Retinal pigment epithelial cell (primary cell): ENCODE results near the gene LONRF3.

Source experiments
- DNase-seq: peaks from one replicate; pipeline ENCODE4 v3.0.0-alpha.2; 2010; ENCODE audit warnings: low read depth
- H3K4me3 ChIP-seq: 2 replicates; pipeline ENCODE4 v1.5.1; 2011; ENCODE audit warnings: mild to moderate bottlenecking, low read length, control low read depth, moderate library complexity
- TF ChIP-seq, protein P1 (sequence below): conservative IDR thresholded peaks from 2 replicates; pipeline ENCODE4 v1.5.1; 2011; ENCODE audit warnings: low read depth, low read length, control low read depth, inconsistent platforms

Gene LONRF3

DNA sequence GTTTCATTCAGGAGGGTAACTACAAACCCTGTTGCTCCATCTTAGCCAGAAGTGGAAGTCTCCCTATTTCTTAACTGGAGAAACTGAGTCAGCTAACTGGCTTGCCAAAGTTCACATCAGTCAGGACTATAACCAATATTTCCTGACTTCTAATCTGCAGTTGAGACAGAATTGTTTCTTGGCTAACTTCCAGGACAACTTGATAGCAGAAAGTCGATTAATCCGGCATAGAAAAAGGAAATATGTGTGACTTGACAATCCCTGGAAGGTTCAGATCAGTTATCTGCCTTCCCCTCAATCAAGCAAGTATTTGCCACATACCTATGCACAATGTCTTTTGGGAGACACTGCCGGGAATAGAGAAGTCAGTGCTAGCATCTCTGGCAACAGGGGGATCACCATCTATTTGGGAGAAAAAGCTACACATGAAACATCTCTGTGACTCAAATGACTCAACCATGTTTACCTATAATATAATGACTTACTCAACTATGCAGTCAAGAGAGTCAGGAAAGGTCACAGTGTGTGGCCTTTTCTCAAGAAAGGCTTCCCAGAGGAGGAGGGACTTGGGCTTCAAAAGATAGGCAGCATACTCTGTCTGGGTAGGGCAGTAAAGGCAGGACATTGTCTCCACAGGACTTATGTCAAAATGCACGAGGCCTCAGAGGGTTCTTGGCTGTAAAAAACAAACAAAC, 12.4 kb upstream of the LONRF3 start:
- no peak for DNase-seq
- TF ChIP-seq, protein P1, sequence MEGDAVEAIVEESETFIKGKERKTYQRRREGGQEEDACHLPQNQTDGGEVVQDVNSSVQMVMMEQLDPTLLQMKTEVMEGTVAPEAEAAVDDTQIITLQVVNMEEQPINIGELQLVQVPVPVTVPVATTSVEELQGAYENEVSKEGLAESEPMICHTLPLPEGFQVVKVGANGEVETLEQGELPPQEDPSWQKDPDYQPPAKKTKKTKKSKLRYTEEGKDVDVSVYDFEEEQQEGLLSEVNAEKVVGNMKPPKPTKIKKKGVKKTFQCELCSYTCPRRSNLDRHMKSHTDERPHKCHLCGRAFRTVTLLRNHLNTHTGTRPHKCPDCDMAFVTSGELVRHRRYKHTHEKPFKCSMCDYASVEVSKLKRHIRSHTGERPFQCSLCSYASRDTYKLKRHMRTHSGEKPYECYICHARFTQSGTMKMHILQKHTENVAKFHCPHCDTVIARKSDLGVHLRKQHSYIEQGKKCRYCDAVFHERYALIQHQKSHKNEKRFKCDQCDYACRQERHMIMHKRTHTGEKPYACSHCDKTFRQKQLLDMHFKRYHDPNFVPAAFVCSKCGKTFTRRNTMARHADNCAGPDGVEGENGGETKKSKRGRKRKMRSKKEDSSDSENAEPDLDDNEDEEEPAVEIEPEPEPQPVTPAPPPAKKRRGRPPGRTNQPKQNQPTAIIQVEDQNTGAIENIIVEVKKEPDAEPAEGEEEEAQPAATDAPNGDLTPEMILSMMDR, result no peak
- no peak overlapping the region for H3K4me3 ChIP-seq

DNA sequence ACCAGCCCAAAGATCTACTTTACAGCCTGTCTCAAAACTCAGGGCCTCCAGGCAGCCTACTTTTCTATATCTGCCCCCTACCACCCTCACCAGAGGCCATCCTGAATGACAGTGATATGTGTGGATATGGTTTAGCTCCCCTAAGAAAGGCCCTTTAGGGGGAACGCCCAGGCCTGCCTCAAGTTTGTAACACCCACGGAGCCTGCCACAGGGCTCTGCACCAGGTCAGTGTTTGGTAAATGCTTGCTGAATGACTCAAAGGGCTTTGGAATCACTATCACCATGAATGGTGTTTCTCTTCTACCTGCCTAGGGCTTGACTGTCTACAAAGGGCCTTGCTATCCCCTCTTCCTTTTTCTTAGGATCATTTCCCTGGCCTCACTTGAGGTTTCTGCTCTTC, 11.3 kb upstream of the LONRF3 start:
- TF ChIP-seq, protein P1, result no peak

GRCh38 chrX:118964252-118964651, 10.2 kb upstream of the LONRF3 start:
- no peak for DNase-seq
- H3K4me3 ChIP-seq, result no peak overlapping the region
- TF ChIP-seq, protein P1, result no peak

More for the DNA sequence above, 11.3 kb upstream of the LONRF3 start:
- no peak overlapping the region for H3K4me3 ChIP-seq
- no peak for DNase-seq

DNA sequence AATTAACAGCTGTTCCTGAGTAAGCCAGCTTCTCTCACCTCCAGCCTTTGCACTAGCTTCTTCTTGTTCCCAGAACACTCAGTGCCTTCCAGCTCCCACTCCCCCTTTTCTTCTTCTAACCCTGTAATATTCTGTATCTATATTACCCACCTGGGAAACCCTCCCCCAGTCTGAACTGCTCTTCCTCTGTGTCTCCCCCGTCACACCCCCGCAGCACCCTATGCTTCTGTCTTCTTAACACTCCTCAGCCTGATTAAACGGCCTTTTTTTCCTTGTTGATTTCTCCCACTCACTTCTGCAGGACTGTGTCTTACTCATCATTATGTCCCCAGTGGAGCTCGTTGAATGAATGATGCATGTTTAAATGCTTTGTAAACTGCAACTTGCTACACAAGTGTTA, 9.0 kb upstream of the LONRF3 start:
- TF ChIP-seq, protein P1, result no peak
- no peak overlapping the region for H3K4me3 ChIP-seq
- no peak for DNase-seq

DNA sequence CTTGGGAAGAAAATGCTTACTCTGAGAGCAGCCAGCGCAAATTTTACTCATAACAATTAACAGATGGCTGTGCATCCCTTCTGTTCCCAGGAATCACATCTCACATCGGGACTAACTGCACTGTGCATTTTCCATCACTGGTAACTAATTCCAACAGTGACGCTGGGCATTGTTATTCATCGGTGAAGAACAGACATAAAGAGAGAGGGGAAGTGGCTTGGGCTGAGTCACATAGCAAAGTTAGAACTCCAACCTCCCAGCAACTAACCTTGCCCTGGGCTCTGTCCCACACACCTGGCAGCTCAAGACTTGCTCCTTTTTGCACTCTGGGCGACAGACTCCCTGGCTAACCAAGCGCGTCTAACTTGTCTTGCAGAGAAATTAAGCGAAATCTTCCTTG, 6.4 kb upstream of the LONRF3 start:
- no peak for DNase-seq
- TF ChIP-seq, protein P1, result no peak
- no peak overlapping the region for H3K4me3 ChIP-seq

DNA sequence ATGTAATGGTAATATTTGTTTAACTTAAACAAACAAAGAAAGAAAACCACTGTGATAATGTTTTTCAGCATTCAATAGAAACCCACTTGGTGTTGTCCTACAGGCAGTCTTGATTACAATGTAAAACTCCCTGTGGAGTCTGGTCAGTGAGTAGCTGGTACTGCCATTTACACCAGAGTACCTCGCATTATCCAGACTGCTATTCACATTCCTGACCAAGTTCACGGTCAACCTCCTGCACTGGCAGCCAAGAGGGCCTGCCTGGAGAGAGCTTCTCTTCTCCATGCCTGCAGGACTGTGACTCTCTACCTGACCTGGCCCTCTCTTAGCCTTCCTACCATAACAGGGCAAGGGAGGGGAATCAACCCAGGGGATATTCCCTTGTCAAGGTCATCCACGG, 2.9 kb upstream of the LONRF3 start:
- TF ChIP-seq, protein P1, result no peak
- no peak for DNase-seq

DNA sequence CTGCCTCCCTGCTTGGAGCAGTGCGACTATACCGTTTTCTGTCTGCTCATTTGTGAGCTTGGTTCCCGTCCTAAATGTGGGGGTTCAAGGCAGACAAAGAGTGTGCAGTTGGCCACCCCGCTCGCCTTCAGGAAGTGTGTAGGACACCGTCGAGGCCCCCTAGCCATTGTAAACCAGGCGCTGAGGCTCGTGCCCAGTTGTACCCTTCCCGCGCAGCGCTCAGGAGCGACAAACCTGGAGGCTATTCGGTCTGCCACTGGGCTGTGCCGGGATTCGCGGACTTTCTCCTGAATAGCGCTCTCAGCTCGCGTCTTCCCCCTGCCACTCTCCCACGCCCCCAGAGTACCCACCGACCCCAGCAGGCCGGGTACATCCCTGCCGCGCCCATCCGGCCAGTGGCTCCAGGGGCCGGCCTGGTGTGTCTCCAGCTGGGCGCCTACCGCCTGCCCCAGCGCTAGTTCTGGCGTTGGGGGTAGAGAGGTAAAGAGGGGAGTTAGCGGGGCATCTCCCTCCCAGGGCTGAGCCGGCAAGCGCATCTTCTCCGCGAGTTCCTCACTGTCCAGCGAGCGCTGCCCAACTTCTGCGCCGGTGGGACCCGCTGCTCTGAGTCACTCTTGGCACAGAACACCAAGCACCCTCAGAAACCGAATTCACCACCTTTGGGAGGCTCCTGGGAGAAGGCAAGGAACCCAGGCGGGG, 880 bp upstream of the LONRF3 start:
- DNase-seq, result no peak
- no peak overlapping the region for H3K4me3 ChIP-seq
- TF ChIP-seq, protein P1, result no peak

More for the DNA sequence above, 2.9 kb upstream of the LONRF3 start:
- no peak overlapping the region for H3K4me3 ChIP-seq
